ENCODE results near the gene YBX2.
"Not testable (repeated sequence)": the region's sequence is repeated elsewhere in the genome, so short reads cannot be mapped to it uniquely, and the experiment has no call there.

Gene YBX2

DNA sequence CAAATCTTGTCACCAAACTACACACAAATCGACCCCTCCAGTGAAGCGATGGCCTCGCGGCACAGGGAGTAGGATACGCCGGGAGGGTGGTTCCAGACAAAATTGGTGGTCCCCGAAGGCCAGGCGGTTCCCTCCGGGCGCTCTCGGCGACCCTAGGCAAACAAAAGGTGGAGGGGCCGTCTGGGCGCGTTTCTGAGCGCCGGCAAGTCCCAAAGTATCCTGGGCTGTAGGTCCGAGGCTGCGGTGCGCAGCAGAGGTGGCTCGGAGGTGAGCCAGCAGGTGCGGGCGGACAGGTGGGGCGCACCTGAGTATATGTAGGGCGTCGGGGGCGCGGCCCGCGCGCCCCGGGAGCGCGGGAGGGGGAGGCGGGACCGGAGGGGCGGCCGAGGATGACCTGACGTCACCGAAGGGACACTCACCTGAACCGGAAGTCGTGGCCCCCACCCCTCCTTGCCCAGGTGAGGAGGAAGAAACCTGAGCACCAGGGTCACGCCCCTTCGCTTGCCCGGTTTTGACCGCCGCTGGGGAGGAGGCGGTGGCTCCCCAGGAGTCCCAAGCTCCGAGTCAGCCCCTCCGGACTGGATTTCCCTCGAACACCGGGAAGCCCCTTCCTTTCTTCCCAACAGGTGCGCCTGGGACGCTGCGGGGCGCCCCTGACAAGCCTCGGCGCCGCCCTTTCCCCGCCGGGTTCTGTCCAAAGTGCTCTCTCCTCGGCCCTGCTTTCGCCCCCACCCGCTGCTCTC, 32.1 kb downstream of the YBX2 start, which contains the start of gene CLDN7:
Gene CLDN7, minus strand, starts transcription at position 287 of the 743 bp plus-strand sequence. CDS start 435 bp downstream, outside the sequence.
- no peak for DNase-seq

DNA sequence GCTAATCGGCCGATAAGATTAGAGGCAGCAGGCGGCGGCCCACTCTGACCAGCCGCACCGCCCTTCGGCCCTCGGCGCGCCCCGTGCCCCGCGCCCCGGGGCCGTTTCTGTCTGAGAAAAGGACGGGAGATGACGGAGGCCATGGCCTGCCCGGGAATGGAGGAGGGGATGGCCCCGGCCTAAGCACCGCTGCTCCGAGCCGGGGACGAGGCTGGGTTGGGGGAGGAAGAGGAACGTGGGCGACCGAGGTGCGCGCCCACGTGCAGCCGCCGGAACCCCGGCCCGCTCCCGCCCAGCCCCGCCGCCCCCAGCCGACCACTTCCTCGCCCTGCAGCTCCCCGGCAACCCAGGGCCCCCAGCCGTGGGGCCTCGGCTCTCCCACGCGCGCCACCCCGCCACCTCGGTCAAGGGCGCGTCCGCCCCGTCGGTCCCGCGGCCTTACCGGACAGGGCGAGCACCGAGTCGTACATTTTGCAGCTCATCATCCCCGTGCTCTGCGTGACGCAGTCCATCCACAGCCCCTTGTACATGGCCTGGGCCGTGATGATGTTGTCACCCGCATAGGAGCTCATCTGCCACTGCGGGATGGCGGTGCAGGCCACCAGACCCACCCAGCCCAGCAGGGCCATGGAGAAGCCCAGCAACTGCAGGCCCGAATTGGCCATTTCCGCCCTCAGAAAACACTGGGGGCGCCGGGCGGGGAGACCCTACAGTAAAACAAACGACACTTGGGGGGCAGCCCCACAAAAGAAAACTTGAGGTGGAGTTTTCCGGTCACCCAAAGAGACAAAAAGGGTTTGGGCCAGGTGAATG, 32.9 kb downstream of the YBX2 start:
- DNase-seq = peak; percentile 13

DNA sequence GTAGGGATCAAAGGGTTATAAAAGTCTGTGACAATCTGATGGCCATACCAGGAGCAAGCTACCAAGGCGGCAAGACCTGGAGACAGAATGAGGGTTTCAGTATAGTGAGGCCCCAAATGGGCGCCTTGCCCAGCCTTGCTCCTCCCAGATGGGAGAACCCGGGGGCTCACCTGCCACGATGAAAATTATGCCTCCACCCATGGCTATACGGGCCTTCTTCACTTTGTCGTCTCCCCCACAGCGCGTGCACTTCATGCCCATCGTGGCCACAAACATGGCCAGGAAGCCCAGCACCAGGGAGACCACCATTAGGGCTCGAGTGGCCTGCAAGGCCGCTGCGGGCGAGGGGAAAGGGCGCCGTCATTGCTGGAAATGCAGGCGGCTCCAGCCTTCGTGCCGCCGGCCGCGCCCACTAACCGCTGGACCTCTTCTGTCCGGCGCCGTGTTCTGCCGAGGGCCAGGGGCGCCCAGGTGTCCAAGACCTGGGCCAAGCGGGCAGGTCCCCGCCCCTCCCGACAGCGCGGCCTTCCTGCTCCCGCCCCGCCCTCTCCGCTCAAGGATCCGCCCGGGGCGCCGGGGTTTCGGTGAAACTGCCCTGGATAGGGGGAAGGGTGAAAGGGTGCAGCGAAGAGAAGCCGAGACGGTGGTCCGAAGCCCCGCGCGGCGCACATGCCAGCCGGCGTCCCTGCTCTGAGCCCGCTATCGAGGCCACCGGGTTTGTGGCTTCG, 33.6 kb downstream of the YBX2 start:
- peak; percentile 20 for DNase-seq

DNA sequence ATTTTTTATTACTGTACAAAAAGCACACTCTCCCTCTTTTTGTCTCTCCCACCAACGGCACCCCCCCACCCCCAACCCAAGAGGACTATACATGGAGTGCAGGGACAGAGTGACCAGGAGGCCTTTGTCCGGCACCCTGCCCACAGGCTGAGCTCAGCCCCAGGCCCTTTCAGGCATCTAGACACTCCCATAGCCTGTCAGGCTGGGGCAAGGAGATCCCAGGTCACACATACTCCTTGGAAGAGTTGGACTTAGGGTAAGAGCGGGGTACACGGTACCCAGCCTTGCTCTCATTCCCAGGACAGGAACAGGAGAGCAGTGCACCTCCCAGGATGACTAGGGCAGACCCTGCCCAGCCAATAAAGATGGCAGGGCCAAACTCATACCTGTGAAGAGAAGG, 34.3 kb downstream of the YBX2 start:
- DNase-seq = no peak

DNA sequence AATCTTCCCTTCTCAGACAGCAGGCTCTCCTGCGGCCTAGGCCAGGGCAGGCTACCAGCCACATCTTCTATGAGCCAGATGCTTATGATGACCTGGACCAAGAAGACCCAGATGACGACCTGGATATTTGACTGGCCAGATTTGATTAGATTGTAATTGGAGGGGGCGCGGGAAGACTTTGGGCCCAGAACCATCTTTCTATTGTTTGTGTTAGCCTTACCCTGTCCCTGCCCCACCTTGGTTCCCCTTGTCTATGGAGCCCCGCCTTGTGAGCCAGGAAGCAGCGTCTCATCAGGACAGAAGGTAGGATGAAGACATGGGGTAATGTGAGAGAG, 34.9 kb downstream of the YBX2 start:
- no peak for DNase-seq

DNA sequence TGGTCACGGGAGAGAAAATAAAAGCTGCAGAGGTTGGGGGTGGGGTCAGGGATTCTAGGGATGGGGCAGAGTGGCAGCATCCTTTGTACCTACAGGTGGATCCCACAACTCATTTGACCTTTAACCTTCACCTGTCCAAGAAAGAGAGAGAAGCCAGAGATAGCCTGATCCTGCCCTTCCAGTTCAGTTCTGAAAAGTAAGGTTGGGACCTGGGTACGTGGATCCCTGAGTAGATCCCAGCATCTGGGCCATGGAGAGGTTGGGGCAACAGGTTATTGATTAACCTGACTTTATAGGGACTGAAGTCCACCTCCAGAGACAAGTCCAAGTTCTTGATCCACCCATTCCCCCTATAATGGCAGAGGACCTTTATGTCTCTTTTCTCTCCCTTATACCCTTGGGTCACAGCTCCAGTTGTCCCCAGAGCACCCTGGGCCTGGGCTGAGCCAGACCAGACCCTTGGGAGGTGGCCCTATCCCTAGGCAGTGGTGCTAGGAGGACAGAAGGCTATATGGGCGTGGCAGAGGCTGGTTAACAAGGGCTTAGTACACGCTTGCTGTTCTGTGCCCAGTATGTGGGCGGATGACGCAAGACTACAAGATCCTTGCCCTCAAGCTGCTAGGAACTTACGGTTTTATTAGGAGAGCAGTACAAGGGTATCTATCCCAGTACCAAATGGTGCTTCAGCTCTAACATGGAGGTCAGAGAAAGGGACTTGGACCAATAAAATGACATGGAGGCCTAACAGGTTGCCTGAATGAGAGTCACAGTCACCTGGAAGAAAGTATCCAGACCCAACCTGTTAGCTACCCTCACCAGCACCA, 35.5 kb downstream of the YBX2 start:
- DNase-seq = no peak

DNA sequence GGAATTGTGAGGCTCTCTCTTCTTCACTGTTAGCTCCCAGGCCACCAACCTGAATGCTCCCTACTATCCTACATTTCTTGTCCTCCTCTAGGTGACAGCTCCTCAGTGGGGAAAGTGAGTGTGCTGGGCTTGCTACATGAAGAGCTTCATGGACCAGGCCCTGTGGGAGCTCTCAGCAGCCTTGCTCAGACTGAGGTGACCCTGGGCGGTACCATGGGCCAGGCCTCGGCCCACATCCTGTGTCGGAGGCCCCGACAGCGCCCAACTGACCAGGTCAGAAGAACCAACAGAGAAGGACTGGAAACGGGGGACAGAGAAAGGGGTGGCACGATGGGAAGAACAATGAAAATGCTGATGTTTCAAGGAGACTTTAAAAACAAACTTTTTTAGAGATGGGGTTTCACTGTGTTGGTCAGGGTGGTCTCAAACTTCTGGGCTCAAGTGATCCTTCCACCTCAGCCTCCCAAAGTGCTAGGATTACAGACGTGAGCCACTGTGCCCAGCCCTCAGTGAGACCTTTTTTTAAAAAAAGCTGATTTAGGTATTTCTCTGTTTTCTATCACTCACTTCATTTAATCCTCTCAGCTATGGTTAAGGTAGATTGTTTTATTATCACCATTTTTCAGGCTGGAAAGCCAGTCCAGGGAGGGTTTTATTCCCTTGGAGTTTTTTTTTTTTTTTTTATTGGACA, 37.5 kb downstream of the YBX2 start:
- DNase-seq = no peak

DNA sequence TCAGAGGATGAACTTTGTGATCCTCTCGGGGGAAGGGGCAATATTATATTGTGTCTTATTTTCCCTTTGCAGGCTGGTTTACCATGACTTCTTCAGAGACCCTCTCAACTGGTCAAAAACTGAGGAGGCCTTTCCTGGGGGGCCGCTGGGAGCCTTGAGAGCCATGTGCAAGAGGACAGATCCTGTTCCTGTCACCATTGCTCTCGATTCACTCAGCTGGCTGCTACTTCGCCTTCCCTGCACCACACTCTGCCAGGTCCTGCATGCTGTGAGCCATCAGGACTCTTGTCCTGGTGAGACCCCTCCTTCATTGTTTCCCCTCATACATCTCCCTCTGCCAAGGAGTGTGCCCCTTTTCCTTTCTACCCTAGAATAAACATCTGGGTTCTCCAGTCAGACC, 39.9 kb downstream of the YBX2 start:
- no peak for DNase-seq

DNA sequence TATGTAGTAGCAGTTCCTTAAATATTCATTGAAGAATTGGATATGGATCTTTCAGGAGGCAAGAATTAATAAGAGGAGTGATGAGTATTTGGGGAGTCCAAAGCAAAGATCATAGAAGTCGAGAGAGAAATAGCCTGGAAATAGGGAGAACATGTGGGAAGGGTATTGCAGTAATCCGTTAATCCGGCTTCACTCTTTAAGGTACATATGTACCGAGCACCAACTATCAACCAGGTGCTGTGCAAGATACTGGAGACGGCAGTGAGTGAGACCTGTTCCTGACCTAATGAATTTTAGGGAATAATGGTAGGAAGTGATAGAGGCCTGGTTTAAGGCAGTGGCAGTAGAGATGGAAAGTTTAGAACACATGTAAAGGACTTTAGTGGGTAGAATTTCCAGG, 41.4 kb downstream of the YBX2 start:
- no peak for DNase-seq

DNA sequence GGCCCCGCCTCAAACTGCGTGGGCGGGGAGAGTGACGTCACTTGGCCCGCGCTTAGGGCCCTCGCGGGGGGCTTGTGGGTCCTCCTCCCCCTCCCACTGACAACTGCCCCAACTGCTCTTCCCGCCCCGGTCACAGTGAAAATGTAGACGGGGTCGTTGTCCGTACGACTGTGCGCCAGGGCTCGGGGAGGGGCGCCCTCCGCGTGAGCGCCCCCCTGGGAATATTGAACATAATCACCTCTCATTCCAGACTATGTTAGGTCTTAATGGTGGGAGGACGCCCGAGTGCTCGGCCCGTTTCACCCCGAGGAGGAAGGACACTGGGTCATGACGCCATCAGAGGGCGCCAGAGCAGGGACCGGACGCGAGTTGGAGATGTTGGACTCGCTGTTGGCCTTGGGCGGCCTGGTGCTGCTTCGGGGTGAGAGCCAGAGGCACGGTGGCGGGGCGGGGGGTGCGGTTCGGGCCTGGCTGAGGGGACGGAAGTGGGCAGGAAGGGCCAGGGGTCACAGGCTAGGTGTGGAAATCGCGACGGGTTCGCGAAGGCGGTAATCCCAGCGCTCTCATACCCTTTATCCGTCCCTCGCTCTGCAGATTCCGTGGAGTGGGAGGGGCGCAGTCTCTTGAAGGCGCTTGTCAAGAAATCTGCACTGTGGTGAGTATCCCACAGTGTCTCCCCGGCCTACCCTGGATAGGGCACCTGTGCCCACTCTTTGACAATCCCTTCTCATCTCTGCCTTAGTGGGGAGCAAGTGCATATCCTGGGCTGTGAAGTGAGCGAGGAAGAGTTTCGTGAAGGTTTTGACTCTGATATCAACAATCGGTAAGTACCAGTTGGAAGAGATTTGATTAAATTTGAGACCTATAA, 42.0 kb downstream of the YBX2 start, which contains the start of gene ELP5:
Gene ELP5, plus strand, starts transcription at position 40 of the 868 bp plus-strand sequence. Its CDS starts 336 bp downstream, at position 376.
- peak; percentile 84 for DNase-seq

DNA sequence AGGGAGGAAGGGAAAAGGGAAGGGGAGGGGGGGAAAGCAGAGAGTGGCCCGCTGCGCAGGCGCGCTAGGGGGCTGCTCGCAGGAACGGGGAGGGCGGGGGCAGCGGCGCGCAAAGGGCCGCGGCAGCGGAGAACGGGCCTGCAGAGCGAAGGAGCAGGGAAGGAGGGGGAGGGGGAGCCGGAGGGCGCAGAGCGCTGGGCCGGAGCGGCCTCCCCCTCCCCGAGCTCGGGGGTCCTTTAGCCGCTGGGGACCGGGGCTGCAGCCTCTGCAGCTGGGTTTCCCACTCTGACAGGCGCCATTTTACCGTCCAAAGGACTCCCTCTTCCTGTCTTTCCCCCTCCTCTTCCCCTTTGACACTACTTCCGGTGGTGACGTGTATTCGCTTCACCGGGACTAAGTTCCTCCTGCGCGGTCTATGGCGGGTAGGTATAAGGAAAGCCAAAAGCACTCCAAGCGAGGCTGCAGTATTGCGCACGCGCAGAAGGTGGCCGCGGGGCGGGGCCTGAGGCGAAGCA, 42.7 kb downstream of the YBX2 start, which contains the start of gene CTDNEP1:
Gene CTDNEP1, minus strand, starts transcription at position 74 of the 515 bp plus-strand sequence. CDS start 438 bp downstream, outside the sequence.
- DNase-seq = peak; percentile 98

DNA sequence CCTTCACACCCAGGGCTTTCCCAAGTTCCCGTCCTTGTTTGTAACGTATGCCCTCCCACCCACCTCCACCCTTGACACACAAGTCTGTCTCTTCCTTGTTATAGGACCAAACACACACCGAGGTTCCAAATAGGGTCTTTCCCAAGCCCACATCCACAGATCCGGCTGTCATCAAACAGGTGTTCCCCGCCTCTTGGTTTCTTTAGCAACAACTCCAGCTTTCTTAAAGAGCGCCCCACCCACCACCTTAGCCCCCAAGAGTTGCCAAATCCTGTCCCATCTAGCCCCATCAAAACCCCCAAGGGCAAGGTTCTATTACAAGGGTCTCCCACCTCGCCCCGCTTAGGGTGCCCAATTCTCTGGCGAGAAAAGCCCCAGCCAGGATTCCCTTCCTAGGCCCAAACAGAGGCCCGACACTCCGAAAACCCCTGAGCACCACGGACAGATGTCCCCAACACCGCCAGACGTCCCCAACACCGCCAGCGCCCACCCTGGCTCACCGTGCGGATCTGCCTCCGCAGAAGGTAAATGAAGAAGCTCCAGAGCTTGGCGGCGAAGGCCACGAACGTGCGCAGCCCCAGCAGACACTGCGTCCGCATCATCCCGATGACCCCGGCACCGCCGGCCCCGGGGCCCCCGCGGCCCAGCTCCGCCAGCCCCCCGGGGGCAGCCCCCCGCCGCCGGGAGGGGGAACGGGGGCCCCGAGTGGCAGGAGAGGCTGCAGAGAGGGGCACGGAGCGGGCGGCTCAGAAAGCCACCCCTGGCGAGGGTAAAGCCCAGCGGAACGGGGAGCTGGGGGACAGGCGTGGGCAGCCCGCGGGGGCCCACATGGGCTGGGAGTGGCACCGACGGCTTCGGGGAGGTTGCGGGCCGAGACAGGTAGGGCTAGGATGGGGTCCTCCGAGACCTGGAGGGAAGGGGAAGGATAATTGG, 43.5 kb downstream of the YBX2 start:
- no peak for DNase-seq

DNA sequence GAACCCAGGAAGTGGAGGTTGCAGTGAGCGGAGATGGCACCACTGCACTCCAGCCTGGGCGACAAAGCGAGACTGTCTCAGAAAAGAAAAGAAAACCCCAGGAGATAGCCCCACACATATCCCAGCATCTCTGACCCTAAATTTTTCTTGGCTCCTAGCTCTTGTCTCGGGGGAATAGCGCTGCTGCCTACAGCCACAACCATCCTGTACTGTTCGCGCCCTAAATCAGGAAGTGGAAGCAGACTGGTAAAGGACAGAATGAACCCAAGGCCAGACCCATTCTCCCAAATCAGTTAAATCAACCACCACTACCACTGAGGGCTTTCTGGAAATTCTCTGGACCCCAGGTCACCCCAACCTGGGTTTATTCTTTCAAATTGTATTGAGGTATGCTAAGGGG, 44.6 kb downstream of the YBX2 start:
- no peak for DNase-seq

DNA sequence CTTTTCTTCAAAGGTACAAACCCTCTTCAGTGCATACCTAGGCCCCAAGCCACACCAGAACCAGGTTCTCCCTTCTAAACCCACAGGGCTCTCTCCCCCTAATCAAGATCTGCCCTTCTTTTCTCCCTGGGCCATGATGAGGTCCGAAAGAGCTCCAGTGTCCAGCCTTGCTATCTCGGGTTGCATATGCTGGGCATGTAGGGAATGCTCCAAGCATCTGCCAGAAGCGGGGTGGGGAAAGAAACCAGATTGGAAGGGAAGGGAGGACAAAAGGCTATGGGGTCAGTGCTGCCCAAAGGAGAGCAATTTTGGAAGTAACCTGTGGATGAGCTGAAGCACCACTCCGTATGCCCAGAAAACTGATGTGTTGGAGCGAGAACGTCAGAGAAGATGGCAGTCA, 45.2 kb downstream of the YBX2 start:
- no peak for DNase-seq

DNA sequence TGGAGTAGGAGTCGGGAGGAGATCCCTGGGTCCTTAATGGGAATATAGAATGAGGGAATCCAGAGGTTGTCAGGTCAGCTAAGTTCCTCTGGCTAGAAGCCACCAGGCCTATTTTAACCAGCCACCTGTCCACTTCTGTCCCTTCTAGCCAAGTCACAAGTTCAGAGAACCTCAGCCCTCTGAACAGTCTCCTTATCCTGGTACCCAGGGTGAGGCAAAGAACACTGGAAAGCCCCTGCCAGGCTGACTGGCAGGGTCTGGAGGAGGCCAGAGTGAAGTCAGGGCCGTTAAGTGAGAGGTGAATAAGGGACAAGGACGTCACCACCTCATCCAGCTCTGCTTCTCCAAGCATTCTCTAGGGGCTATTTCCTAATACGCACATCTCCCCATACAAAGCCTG, 45.6 kb downstream of the YBX2 start:
- DNase-seq = no peak

DNA sequence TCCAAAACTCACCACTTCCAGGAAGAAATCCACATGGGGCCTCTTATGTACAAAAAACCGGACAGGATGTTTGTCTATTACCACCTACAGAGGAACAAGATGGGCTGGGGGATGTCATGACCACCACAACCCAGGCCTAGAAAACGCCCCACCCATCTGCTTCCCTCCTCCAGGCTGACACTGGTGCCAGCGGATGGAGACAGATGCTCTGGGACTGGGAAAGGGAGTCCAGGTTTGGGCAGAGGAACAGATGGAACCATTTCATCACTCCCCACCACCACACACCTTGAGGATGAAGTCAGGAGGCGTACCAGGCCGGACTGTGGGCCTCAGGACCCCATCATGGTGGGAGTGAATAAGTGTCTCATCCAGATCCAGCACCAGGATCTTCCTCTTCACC, 47.7 kb downstream of the YBX2 start:
- no peak for DNase-seq

DNA sequence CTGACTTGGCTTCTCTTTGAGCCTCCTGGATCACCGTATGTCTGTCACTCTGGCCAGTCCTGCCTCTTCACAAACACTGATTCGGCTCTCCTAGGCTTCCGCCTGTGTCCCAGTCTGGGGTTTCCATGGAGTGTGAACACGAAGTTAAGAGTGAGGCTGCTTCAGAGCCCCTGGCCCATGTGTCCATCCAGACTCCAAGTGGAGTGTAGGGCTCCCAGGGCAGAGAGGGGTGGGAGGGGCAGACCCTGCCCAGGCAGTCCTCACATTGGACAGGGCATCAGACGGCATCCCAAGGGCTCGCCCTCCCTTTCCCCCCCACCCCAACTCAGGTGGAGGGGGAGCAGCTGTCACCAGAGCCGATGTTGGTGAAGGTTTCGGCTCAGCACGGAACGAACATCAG, 50.6 kb downstream of the YBX2 start:
- not testable (repeated sequence) for DNase-seq

DNA sequence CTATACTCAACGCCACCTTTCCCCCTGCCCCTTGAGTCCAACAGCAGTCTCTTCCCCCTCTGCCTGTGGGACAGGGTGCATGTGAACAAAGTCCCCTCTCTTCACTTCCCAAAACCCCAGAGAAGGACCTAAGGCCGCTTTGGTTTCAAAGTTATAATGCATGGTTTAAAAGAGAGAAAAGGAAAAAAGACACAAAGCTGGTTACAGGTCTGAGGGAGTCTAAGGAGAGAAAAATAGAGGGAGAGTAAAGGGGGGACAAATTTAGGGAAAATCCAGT, 51.0 kb downstream of the YBX2 start:
- DNase-seq = no peak

DNA sequence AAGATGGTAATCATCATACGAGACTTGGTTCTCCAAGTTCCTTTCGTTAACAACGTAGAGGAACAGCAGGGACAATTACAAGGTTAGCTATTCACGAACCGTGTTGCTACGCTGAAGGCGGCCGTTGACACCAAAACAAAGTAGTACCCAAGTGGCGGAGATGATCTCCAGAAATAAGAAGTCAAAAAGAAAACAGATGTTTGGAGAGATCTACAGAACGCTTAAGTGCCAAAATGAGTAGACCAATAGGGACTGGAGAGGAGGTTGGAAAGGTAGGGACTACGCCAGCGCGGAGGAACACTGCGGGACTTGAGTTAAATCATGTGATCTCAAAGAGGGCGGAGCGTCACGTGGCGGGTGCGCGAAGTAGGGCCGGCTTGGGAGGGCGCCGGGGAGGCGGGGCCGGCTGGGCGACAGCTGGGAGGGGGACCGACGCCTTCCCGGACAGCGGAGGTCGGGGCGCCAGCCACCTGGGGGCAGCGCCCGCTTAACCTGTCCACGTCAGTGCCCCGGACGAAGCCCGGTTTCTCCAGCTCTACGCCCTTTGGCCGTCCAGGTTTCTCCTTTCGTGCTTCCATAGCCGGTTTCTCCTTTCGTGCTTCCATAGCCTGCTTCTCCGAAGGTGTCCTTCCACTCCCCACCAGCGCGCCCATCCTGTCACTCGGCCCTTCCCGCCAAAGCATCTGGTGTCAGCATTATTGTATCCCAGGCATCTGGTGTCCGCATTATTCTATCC, 51.6 kb downstream of the YBX2 start:
- peak; percentile 93 for DNase-seq

Data from activated CD4-positive, alpha-beta T cell treated with anti-CD3 and anti-CD28 coated beads, Interleukin-2, amount 50 U/mL, for 1 hour (primary cell).